NCI-H146 treated with DMSO at 0.1 percent for 48 hours (cell line): ENCODE data around the gene ENDOD1.
"Not testable (repeated sequence)": the region's sequence is repeated elsewhere in the genome, so short reads cannot be mapped to it uniquely, and the experiment has no call there.

Source experiments
- DNase-seq: peaks from one replicate; lab custom pipeline; 2025; ENCODE audit not compliant: unreplicated experiment; lab: John Stamatoyannopoulos, UW

The ENDOD1 gene

GRCh38 chr11:95089620-95090542 lies at the start of gene ENDOD1:
TSS of gene ENDOD1 (plus strand) at chr11:95089846. CDS start at chr11:95089928, 82 bp downstream.
- peak; percentile 11 for DNase-seq

GRCh38 chr11:95042239-95042638 lies 47.4 kb upstream of the ENDOD1 start:
- DNase-seq = no peak

GRCh38 chr11:95042906-95043305 lies 46.7 kb upstream of the ENDOD1 start:
- DNase-seq = no peak

- DNase-seq = no peak
These were observed 45.6 kb upstream of the ENDOD1 start for GRCh38 chr11:95044010-95044409.

- no peak for DNase-seq
These were observed 43.8 kb upstream of the ENDOD1 start for GRCh38 chr11:95045812-95046211.

GRCh38 chr11:95049122-95049521 lies 40.5 kb upstream of the ENDOD1 start, which contains the start of gene KDM4F:
TSS of gene KDM4F (plus strand) at chr11:95049422.
- not testable (repeated sequence) for DNase-seq

GRCh38 chr11:95050595-95051202 lies 38.9 kb upstream of the ENDOD1 start:
- no peak for DNase-seq

GRCh38 chr11:95054356-95054755 lies 35.3 kb upstream of the ENDOD1 start:
- no peak for DNase-seq

- no peak for DNase-seq
These were observed 34.3 kb upstream of the ENDOD1 start for GRCh38 chr11:95055283-95055897.

GRCh38 chr11:95057959-95058358 lies 31.7 kb upstream of the ENDOD1 start:
- DNase-seq = no peak

- DNase-seq = no peak
These were observed 31.0 kb upstream of the ENDOD1 start for GRCh38 chr11:95058621-95059020.

GRCh38 chr11:95059046-95059445 lies 30.6 kb upstream of the ENDOD1 start:
- no peak for DNase-seq

- no peak for DNase-seq
These were observed 24.3 kb upstream of the ENDOD1 start for GRCh38 chr11:95065336-95065735.

GRCh38 chr11:95066716-95067038 lies 23.0 kb upstream of the ENDOD1 start, which contains the start of gene SRSF8:
TSS of gene SRSF8 (plus strand) at chr11:95066919. CDS start at chr11:95067227, 308 bp downstream.
- peak; percentile 41 for DNase-seq

- DNase-seq = peak; percentile 29
These were observed 22.4 kb upstream of the ENDOD1 start for GRCh38 chr11:95067039-95067840.

GRCh38 chr11:95067841-95068219 lies 21.8 kb upstream of the ENDOD1 start:
- no peak for DNase-seq

GRCh38 chr11:95068549-95068948 lies 21.1 kb upstream of the ENDOD1 start:
- DNase-seq = no peak

GRCh38 chr11:95070471-95070870 lies 19.2 kb upstream of the ENDOD1 start:
- DNase-seq = no peak

GRCh38 chr11:95072948-95073347 lies 16.7 kb upstream of the ENDOD1 start:
- DNase-seq = no peak

- DNase-seq = no peak
These were observed 14.7 kb upstream of the ENDOD1 start for GRCh38 chr11:95074792-95075563.
